H9 (cell line): ENCODE measurements around the gene NDRG2. TPM values are rescaled to one million over a fixed set of nuclear protein-coding genes. Genes with fewer than 3 reads are reported as not detected.
A peak's percentile ranks its signal among the peaks of the same experiment; 100 is the strongest.

Experiments used
- DNase-seq: peaks from one replicate; pipeline ENCODE4 v3.0.0-alpha.2; 2017
- H2AFZ ChIP-seq: one replicate; pipeline ENCODE4 v1.6.1; 2013; ENCODE audit warnings: mild to moderate bottlenecking, low read length, control low read depth, moderate library complexity
- H2AK5ac ChIP-seq: 2 replicates; pipeline ENCODE4 v1.6.1; 2013; ENCODE audit warnings: low read length, control low read depth, mixed read lengths; ENCODE audit not compliant: insufficient read length
- H2BK120ac ChIP-seq: one replicate; pipeline ENCODE4 v1.6.1; 2013; ENCODE audit warnings: low read depth, mild to moderate bottlenecking, low read length, control low read depth, inconsistent platforms; ENCODE audit not compliant: poor library complexity, severe bottlenecking
- H2BK12ac ChIP-seq: 2 replicates; pipeline ENCODE4 v1.6.1; 2013; ENCODE audit warnings: low read length, control low read depth, mixed read lengths, low read depth; ENCODE audit not compliant: insufficient read length
- H2BK15ac ChIP-seq: 2 replicates; pipeline ENCODE4 v1.6.1; 2013; ENCODE audit warnings: low read depth, low read length, control low read depth
- H2BK20ac ChIP-seq: one replicate; pipeline ENCODE4 v1.6.1; 2013; ENCODE audit warnings: low read depth, mild to moderate bottlenecking, low read length, control low read depth, inconsistent platforms; ENCODE audit not compliant: poor library complexity, severe bottlenecking
- H2BK5ac ChIP-seq: 2 replicates; pipeline ENCODE4 v1.6.1; 2013; ENCODE audit warnings: low read length, control low read depth, mixed read lengths; ENCODE audit not compliant: insufficient read length
- H3K14ac ChIP-seq: 2 replicates; pipeline ENCODE4 v1.6.1; 2013; ENCODE audit warnings: low read length, control low read depth; ENCODE audit not compliant: insufficient read depth
- H3K18ac ChIP-seq: 2 replicates; pipeline ENCODE4 v1.6.1; 2013; ENCODE audit warnings: low read depth, mild to moderate bottlenecking, mixed read lengths, low read length, control low read depth; ENCODE audit not compliant: insufficient read length
- H3K23ac ChIP-seq: 2 replicates; pipeline ENCODE4 v1.6.1; 2013; ENCODE audit warnings: low read length, control low read depth, mixed read lengths, low read depth; ENCODE audit not compliant: insufficient read length
- H3K23me2 ChIP-seq: 2 replicates; pipeline ENCODE4 v1.6.1; 2013; ENCODE audit warnings: low read depth, mild to moderate bottlenecking, mixed read lengths, low read length, control low read depth; ENCODE audit not compliant: insufficient read length, poor library complexity, severe bottlenecking
- H3K27ac ChIP-seq: 2 replicates; pipeline ENCODE4 v1.5.1; 2013; ENCODE audit warnings: low read length, control low read depth, mixed read lengths, low read depth; ENCODE audit not compliant: insufficient read length
- H3K27me3 ChIP-seq: 2 replicates; pipeline ENCODE4 v1.6.1; 2013; ENCODE audit warnings: low read length, control low read depth, inconsistent platforms; ENCODE audit not compliant: insufficient read depth
- H3K4ac ChIP-seq: 2 replicates; pipeline ENCODE4 v1.6.1; 2013; ENCODE audit warnings: low read depth, mild to moderate bottlenecking, control low read depth, inconsistent platforms, low read length, moderate library complexity
- H3K4me1 ChIP-seq: 2 replicates; pipeline ENCODE4 v1.6.1; 2013; ENCODE audit warnings: low read length, control low read depth, inconsistent platforms; ENCODE audit not compliant: insufficient read depth
- H3K4me2 ChIP-seq: 2 replicates; pipeline ENCODE4 v1.6.1; 2013; ENCODE audit warnings: low read length, control low read depth, mixed read lengths; ENCODE audit not compliant: insufficient read length, insufficient read depth
- H3K56ac ChIP-seq: 2 replicates; pipeline ENCODE4 v1.6.1; 2013; ENCODE audit warnings: low read depth, mild to moderate bottlenecking, mixed read lengths, low read length, control low read depth; ENCODE audit not compliant: insufficient read length
- H3K79me1 ChIP-seq: 2 replicates; pipeline ENCODE4 v1.6.1; 2013; ENCODE audit warnings: low read depth, mild to moderate bottlenecking, moderate library complexity, low read length, control low read depth, inconsistent platforms; ENCODE audit not compliant: insufficient read depth, poor library complexity, severe bottlenecking
- H3K79me2 ChIP-seq: 2 replicates; pipeline ENCODE4 v1.6.1; 2013; ENCODE audit warnings: low read length, control low read depth, inconsistent platforms; ENCODE audit not compliant: insufficient read depth
- H3K9ac ChIP-seq: 2 replicates; pipeline ENCODE4 v1.6.1; 2013; ENCODE audit warnings: low read length, control low read depth, mixed read lengths; ENCODE audit not compliant: insufficient read length; ENCODE audit errors: extremely low read depth
- H3K9me3 ChIP-seq: one replicate; pipeline ENCODE4 v1.6.1; 2013; ENCODE audit warnings: low read depth, low read length, inconsistent platforms; ENCODE audit not compliant: control insufficient read depth
- H3T11ph ChIP-seq: one replicate; pipeline ENCODE4 v1.6.1; 2013; ENCODE audit warnings: mild to moderate bottlenecking, low read length, control low read depth, inconsistent platforms
- H4K20me1 ChIP-seq: one replicate; pipeline ENCODE4 v1.6.1; 2013; ENCODE audit not compliant: control insufficient read depth, insufficient read length, insufficient read depth
- H4K5ac ChIP-seq: 2 replicates; pipeline ENCODE4 v1.6.1; 2013; ENCODE audit warnings: low read depth, mild to moderate bottlenecking, mixed read lengths, low read length, control low read depth; ENCODE audit not compliant: insufficient read length
- H4K8ac ChIP-seq: replicated peaks from 2 replicates; pipeline ENCODE4 v1.6.1; 2013; ENCODE audit warnings: low read length, control low read depth, mixed read lengths, low read depth; ENCODE audit not compliant: insufficient read length
- H4K91ac ChIP-seq: 2 replicates; pipeline ENCODE4 v1.6.1; 2013; ENCODE audit warnings: low read depth, mild to moderate bottlenecking, moderate library complexity, mixed read lengths, low read length, control low read depth; ENCODE audit not compliant: insufficient read length
- H3K27ac Mint-ChIP-seq, 3 experiments: 2 replicates in 2 of 3; 3 replicates in 1 of 3; pipeline ENCODE4 v1.8.0; 2020 to 2021; ENCODE audit warnings: mixed read lengths in 3 of 3, mild to moderate bottlenecking in 1 of 3, moderate library complexity in 1 of 3
- H3K27me3 Mint-ChIP-seq: 2 replicates; pipeline ENCODE4 v1.8.0; 2021; ENCODE audit warnings: low read depth, mild to moderate bottlenecking, moderate library complexity, mixed read lengths
- H3K36me3 Mint-ChIP-seq, 3 experiments: 2 replicates in 2 of 3; 3 replicates in 1 of 3; pipeline ENCODE4 v1.8.0; 2020 to 2021; ENCODE audit warnings: low read depth in 3 of 3, mixed read lengths in 3 of 3; ENCODE audit not compliant: insufficient read depth in 1 of 3
- H3K4me1 Mint-ChIP-seq, 2 experiments: 2 replicates each; pipeline ENCODE4 v1.8.0; 2020; ENCODE audit warnings: mixed read lengths in 2 of 2
- H3K4me3 Mint-ChIP-seq, 2 experiments: 2 replicates in 1 of 2; 3 replicates in 1 of 2; pipeline ENCODE4 v1.8.0; 2020 to 2021; ENCODE audit warnings: mild to moderate bottlenecking in 2 of 2, mixed read lengths in 2 of 2, moderate library complexity in 1 of 2
- H3K9me3 Mint-ChIP-seq, 2 experiments: 2 replicates in 1 of 2; 3 replicates in 1 of 2; pipeline ENCODE4 v1.8.0; 2020; ENCODE audit warnings: mild to moderate bottlenecking in 2 of 2, mixed read lengths in 2 of 2, moderate library complexity in 1 of 2
- WGBS: extraction: QIAGEN DNeasy Blood & Tissue Kit; methylation state at CpG from one replicate; pipeline ENCODE4 v1.1.7; 2013; ENCODE audit warnings: missing lambda C conversion rate, low lambda C conversion rate, mixed read lengths; ENCODE audit not compliant: insufficient read length; ENCODE audit errors: extremely low coverage; 5-methylcytosine and 5-hydroxymethylcytosine counted together
- total RNA-seq: library from RNA; stranded (reverse); gene quantifications from 2 replicates; pipeline ENCODE4 v1.2.1, GENCODE V29; 2021
- TF ChIP-seq, protein P1 (sequence below): fragments of 200-600 bp; sonication (generic); conservative IDR thresholded peaks from 3 replicates; pipeline ENCODE4 v1.8.0; 2021; ENCODE audit warnings: antibody characterized with exemption, mild to moderate bottlenecking

Gene NDRG2
- total RNA-seq, 1 experiment from 2014 or later: 20.6 TPM

DNA sequence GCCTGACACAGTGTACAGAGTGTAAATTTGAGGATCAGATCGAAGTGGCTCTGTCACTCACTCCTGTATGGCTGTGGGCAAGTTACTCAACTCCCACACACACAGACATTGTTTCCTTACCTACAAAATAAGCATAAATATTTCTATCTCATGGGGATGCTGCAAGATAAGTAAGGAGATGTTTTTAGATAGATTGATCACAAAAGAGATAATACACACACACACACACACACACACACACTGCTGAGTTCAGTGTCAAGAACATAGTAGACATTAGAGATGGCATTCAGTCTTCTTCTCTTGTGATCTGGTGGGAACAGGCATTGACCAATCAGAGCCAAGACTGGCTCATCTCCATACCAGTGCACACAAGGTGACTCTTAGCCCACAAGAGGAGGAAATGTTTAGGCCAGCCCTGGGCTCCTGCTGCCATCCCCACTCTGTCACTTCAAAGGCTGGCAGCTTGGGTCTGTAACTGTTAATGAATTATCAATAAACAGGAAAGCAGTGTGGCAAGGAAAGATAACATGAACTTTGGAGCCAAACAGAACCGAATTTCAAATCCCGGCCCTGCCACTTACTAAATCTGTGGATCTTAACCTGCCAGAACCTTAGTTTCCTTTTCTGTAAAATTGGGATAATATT is 29.4 kb upstream of the NDRG2 start:
- Histone ChIP-seq H3K56ac (no peak overlapping the region), H3K14ac (no peak overlapping the region), H3K9me3 (no peaks in the 10 kb centered on the region), H3K23ac (no peak overlapping the region), H3K4me1 (no peaks in the 10 kb centered on the region; the same call in 1 of the 2 replicates), H2BK20ac (no peak overlapping the region), H4K8ac (no peak overlapping the region), H3K4me2 (no peak overlapping the region), H2BK5ac (no peak overlapping the region), H3K4ac (no peak overlapping the region), H3K79me1 (no peaks in the 10 kb centered on the region), H4K91ac (no peak overlapping the region), H3K18ac (no peak overlapping the region), H2BK12ac (no peak overlapping the region), H2AFZ (no peak overlapping the region), H2AK5ac (no peak overlapping the region), H3K27ac (no peak overlapping the region), H3K79me2 (no peaks in the 10 kb centered on the region), H2BK120ac (no peak overlapping the region), H3K23me2 (no peaks in the 10 kb centered on the region), H3K27me3 (no peaks in the 10 kb centered on the region), H2BK15ac (no peak overlapping the region), H4K20me1 (no peaks in the 10 kb centered on the region), H3T11ph (no peak overlapping the region), H4K5ac (no peak overlapping the region), H3K9ac (no peak overlapping the region)
- H3K27ac Mint-ChIP-seq: peak overlapping the region in 1 of 3 experiments; percentile 80; a peak in 1 of 7 replicates
- peaks cover 11 to 14% of the 10 kb centered on the region in 2 experiments for H3K4me1 Mint-ChIP-seq
- no peaks in the 10 kb centered on the region for H3K9me3 Mint-ChIP-seq
- no peak for DNase-seq
- H3K27me3 Mint-ChIP-seq: peaks cover 4% of the 10 kb centered on the region; the same call in 1 of the 2 replicates
- no CpG with 5 or more reads among the region's 3 CpGs for WGBS
- H3K36me3 Mint-ChIP-seq: no peaks in the 10 kb centered on the region
- H3K4me3 Mint-ChIP-seq: no peak overlapping the region
- TF ChIP-seq, protein P1, sequence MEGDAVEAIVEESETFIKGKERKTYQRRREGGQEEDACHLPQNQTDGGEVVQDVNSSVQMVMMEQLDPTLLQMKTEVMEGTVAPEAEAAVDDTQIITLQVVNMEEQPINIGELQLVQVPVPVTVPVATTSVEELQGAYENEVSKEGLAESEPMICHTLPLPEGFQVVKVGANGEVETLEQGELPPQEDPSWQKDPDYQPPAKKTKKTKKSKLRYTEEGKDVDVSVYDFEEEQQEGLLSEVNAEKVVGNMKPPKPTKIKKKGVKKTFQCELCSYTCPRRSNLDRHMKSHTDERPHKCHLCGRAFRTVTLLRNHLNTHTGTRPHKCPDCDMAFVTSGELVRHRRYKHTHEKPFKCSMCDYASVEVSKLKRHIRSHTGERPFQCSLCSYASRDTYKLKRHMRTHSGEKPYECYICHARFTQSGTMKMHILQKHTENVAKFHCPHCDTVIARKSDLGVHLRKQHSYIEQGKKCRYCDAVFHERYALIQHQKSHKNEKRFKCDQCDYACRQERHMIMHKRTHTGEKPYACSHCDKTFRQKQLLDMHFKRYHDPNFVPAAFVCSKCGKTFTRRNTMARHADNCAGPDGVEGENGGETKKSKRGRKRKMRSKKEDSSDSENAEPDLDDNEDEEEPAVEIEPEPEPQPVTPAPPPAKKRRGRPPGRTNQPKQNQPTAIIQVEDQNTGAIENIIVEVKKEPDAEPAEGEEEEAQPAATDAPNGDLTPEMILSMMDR: no peak
